NOMO-1 treated with dmso at 0.1 percent for 144 hours (cell line): Measurements from ENCODE around the gene BTN2A1.

Experiments used
- DNase-seq: peaks from one replicate; lab custom pipeline; 2025; ENCODE audit not compliant: unreplicated experiment; lab: John Stamatoyannopoulos, UW

BTN2A1 gene

GRCh38 chr6:26465776-26466175, 8.0 kb downstream of the BTN2A1 start:
- no peak for DNase-seq

DNA sequence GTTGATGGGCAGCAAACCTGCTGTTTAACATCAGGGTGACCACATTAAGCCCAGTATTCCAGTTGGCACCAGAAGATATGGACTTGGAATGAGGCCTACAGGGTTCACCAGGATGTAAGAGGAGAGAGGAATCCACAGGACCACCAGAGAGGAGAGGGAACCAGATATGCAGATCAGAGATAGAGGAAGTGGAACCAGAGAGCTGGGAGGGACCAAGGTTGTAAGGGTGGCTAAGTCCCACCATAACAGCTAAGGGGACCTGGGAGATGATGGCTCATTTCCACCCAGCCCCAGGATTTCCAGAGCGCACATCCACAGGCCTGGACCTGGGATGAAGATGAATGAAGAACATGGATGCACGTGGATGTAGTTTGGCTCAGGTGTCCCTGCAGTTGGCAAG, 11.1 kb downstream of the BTN2A1 start:
- DNase-seq, result no peak

DNA sequence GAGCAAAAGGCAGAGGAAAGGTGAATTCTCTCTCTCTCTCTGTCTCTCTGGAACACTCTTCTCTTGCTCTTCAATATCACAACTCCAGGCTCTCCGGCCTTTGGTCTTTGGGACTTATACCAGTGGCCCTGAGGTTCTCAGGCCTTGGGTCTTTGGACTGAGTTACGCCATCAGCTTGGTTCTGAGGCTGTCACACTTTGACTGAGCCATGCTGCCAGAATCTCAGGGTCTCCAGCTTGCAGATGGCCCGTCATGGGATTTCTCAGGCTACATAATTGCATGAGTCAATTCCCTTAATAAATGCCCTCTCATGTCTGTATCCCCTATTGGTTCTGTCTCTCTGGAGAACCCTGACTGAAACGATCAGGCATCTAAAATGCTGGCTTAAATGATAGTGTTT, 12.9 kb downstream of the BTN2A1 start:
- DNase-seq, result no peak

GRCh38 chr6:26471970-26472369, 14.2 kb downstream of the BTN2A1 start:
- DNase-seq, result no peak

DNA sequence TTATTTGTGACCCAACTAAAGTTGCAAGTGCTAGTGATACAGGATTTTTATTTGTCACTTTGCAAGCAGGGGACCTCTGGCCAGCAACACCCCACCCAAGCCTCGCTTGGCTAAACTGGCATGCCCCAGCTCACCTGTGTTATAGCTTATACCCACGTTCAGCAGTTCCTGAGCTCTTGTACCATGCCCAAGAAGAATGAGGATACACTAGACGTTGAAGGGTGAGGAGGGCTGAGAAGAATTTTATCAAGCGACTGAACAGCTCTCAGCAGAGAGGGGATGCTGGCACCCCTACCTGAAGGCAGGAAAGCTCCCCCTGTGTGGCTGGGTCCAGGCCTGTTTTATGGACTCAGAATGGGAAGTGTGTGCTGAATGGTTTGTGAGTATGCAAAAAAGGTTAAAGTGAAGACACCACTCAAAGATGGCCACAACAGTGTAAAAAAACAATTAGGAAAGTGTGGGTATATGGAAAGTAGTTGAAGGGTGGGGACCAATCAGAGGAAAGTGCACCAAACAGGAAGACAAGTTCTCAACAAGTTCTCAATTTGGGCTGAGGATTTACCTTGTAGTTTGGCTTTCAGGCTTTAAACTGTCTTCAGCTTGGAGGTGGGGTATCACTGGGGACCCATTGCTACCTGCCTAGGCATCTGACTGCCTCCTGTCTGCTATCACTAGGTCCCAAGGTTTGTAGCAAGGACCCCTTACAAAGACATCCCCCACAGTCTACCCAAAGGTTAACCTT, 15.0 kb downstream of the BTN2A1 start:
- no peak for DNase-seq

DNA sequence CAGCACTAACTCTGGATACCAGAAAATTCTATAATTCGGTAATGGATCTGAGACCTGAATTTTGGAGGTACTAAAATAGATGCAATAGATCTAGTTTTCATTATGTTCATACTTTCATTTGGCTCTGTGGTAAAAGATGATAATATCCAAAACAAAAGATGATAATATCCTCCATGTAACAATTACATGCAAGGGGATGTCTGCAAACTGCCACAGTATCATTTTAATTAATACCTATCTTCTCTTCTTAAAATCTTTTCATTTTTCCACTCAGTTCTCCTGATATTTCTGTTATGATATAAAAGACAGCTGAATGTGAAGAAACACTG, 15.6 kb downstream of the BTN2A1 start:
- no peak for DNase-seq

GRCh38 chr6:26473758-26474438, 16.1 kb downstream of the BTN2A1 start:
- DNase-seq, result peak; percentile 86

DNA sequence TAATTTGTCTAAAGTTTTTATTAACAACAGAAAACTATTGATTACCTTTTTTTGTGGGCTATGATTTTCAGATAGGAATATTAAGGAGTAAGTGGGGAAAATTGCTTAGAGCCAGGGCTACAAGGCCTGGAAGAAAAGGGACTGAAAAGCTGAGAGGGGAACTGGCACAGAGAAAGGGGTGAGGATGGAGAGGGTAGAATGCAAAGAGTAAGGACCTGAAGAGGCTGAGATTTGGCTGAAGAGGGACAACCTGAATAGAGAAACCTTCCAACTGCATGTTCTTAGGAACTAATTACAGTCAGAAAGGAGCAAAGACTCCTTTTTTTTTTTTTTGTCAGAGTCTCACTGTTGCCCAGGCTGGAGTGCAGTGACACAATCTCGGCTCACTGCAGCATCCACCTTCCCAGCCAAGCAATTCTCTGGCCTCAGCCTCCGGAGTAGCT, 16.7 kb downstream of the BTN2A1 start:
- DNase-seq, result no peak

DNA sequence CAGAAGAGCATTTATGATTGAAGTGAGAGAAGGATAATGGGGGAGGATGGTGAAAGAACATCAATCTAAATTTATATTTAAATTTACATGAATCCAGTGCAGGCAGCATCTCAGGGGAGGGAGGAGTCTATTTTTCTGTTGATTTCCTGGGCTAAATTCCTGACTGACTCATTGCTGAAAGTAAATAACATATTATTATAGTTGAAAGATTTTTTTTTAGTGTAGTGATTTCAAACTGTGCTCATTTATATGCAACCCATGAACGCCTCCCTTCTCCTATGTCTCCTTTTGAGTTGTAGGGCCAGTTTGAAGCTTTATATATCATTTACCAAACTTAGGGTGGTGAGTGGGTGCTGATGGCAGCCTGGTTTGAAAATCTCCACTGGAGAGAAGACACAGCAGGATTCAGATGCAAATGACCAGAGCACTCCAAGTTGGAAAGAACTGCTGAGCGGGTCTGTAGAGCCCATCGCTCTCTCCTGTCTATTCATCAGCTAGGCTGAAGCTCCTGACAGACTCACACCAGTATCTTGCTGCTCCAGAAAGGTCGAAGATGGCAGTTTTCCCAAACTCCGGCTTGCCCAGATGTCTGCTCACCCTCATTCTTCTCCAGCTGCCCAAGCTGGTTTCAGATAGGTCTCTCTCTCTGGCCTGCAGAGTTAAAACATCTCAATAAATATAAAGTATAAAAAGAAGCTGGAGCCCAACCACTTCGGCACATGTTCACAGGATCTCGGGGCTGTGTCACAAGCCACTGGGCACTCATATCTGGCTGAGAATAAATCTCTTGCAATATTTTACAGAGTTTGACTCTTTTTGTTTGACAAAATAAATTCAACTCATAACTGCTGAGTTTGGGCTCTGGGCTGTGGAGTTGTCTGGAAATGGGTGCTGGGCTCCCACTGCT, 18.3 kb downstream of the BTN2A1 start:
- DNase-seq, result no peak

GRCh38 chr6:26476896-26477295, 19.1 kb downstream of the BTN2A1 start:
- DNase-seq, result no peak

DNA sequence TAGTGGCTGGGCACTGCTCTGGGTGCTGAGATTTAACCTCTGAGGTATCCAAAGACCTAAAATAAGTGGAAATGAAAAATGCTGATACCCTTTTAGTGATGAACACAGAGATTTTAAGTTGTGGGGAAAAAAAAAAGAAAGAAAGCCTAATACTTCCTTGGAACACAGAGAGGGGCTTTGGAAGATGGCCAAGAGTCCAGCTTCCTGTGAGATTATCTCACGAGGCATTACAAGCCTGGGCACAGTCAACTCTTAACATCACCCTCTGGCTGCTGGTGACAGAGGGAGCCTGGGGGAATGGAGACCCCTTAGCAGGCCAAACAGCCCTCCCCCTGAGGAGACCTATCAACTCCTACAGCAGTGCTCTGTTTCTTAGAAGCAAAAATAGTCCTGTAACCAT, 19.7 kb downstream of the BTN2A1 start:
- no peak for DNase-seq

DNA sequence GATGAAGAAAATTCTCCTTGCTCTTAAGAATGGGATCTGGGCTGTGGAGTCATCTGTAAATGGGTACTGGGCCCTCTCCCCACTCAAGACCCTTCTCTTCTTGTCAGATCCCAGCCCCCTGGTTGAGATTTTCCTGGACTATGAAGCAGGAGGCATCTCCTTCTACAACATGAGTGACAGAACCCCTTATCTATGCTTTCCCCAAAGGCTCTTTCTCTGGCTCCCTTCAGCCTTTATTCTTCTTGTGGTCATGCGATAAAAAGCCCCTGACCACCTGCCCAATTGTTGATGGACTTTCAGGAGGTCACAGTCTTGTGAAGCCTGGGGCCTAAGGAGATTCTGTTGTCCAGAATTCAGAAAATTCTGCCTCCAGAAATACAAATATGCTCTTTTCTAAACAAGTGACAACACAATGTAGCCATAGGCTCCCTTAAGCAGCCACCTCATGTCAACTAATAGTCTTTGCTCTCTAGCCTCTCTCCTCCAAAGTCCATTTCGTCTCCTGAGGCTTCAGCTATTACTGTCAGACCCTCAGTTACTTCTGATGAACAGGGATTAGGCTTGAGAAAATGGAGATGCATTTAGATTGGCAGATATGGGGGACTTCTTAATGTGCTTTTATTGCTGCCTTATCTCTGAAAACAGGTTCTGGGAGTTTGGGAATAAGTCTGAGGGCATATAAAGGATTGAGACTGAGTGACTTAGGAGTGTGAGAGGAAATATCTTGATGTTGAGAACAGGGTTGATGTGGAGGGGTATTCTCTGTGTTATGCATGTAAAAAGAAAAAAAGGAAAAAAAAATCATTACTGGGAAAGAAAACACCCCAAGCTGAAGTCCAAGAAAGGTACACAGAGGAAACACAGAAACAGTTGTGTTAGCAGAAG, 20.6 kb downstream of the BTN2A1 start:
- DNase-seq, result no peak

DNA sequence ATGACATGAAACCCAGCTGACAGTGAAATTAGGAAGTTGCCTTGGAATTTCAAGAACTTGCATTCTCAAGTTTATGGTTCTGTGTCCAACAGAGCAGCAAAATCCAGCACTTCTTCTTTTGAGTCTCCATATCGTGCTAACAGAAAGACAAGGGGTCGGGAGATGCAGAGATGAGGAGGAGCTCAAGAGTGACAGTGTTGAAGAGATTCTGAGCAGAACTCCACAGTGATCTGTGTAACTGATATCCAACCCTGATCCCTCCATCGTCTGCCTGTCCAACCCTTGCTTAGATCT, 21.2 kb downstream of the BTN2A1 start:
- no peak for DNase-seq

DNA sequence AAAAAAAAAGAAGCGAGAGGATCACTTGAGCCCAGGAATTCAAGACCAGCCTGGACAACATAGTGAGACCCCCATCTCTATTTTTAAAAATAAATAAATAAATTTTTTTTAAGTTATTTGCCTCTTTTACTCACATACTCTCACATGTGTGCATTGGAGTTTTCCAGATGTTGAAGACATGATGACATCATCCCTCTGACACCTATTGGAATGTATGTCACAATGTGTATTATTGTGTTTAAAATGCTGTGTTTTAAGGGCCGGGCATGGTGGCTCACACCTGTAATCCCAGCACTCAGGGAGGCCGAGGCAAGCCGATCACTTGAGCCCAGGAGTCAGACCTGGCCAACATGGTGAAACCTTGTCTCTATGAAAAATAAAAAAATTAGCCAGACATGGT, 24.6 kb downstream of the BTN2A1 start:
- DNase-seq, result no peak

GRCh38 chr6:26483727-26484126, 26.0 kb downstream of the BTN2A1 start:
- DNase-seq, result no peak

DNA sequence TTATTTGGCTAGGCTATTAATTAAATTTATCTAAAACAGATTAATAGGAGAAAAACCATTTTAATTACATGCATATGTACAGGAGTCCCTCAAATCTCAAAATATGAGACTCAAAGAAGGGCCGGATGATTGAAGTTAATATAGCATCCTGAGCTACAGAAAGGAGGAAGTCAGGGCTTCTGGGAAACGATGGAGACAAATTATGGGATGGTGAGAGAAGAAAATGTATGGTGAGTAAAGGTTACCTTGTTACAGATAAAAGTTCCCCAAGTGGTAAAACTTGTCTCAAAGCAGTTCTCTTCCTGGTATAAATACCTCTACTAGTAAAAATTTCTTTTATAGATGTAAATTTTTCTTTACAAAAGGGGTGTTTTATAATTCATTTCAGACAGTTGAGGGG, 26.4 kb downstream of the BTN2A1 start:
- no peak for DNase-seq

DNA sequence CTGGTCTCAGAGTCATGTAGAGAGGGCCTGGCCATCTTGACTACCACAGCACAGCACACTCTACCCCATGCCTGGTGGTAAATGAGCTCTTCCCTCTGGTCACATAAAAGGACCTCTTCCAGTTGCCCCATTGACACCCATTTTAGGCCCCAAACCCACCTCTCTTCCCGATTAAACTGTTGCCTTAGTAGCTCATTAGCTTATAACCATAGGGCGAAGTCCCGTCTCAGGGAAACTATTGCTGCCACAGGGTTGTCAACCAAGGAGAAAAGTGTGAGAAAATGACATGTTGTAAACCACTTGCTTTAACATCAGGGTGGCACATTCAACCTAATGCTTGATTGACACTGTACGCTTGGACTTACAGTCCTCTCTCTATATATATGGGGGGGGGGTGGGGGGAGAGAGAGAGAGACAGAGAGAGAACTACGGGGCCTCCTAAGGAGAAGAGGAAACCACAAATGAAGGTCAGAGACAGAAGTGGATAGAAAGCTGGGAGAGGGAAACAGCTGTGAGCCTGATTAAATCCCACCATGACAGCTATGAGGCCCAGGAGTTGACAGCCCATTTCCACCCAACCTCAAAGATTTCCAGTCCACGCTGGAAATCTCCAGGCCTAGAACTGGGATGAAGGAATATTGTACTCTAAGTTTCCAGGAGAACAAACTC, 27.5 kb downstream of the BTN2A1 start:
- DNase-seq, result no peak

- DNase-seq, result no peak
Measured at GRCh38 chr6:26486358-26486757, 28.6 kb downstream of the BTN2A1 start.

DNA sequence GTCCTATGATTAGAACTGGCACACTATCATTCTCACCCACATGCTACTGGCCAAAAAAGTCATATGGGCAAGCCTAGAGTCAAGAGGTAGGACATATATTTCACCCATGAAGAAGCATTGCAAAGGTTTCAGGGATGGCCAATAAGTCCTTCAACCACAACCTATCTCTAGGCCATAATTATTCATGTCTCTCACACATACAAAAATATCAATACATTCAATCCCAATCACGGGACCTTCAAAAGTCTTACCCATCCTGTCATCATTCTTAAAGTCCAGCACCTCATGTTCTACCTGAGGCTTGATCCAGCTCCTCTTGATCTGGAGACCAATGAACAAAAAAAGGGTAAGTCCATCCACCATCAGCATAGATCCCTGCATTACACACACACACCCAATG, 29.7 kb downstream of the BTN2A1 start:
- DNase-seq, result no peak
